ENCODE measurements around the gene PDE4D. TPM values are rescaled to one million over a fixed set of nuclear protein-coding genes. Genes with fewer than 3 reads are reported as not detected.

Gene PDE4D
- total RNA-seq, 1 donor from 2014 or later: 44.8 TPM

- Histone ChIP-seq H3K27ac (no peak overlapping the region), H3K4me1 (no peaks in the 10 kb centered on the region), H3K9me3 (no peaks in the 10 kb centered on the region), H3K4me3 (no peak overlapping the region), H3K36me3 (no peaks in the 10 kb centered on the region), H3K27me3 (no peaks in the 10 kb centered on the region)
- intact Hi-C loops (cut with DNase I): no loop called here
- DNase-seq (ENCODE audit: low spot score in 2 of 2): no peak
- no peak for TF ChIP-seq CTCF (IDR thresholded peaks at IDR 0.05)
Measured at GRCh38 chr5:58968350-58968749, 925.2 kb downstream of the PDE4D start.

GRCh38 chr5:58967597-58968281 is 925.8 kb downstream of the PDE4D start:
- H3K9me3 ChIP-seq: no peaks in the 10 kb centered on the region

GRCh38 chr5:58965677-58966414 is 927.7 kb downstream of the PDE4D start:
- DNase-seq (ENCODE audit: low spot score in 2 of 2): no peak
- no peak for TF ChIP-seq CTCF (IDR thresholded peaks at IDR 0.05)
- H3K4me3 ChIP-seq: no peak overlapping the region
- H3K36me3 ChIP-seq: no peaks in the 10 kb centered on the region
- no peaks in the 10 kb centered on the region for H3K9me3 ChIP-seq
- intact Hi-C loops (cut with DNase I): no loop called here
- no peak overlapping the region for H3K27ac ChIP-seq
- no peaks in the 10 kb centered on the region for H3K27me3 ChIP-seq
- H3K4me1 ChIP-seq: no peaks in the 10 kb centered on the region

More at GRCh38 chr5:58967597-58968281, 925.8 kb downstream of the PDE4D start:
- intact Hi-C loops (cut with DNase I): no loop called here
- Histone ChIP-seq H3K36me3 (no peaks in the 10 kb centered on the region), H3K4me1 (no peaks in the 10 kb centered on the region), H3K4me3 (no peak overlapping the region), H3K27ac (no peak overlapping the region), H3K27me3 (no peaks in the 10 kb centered on the region)
- DNase-seq (ENCODE audit: low spot score in 2 of 2): no peak
- TF ChIP-seq CTCF (IDR thresholded peaks at IDR 0.05): no peak

- no peak overlapping the region for H3K27ac ChIP-seq
- intact Hi-C loops (cut with DNase I): no loop called here
- H3K27me3 ChIP-seq: no peaks in the 10 kb centered on the region
- no peaks in the 10 kb centered on the region for H3K4me1 ChIP-seq
- H3K9me3 ChIP-seq: no peaks in the 10 kb centered on the region
- DNase-seq (ENCODE audit: low spot score in 2 of 2): no peak
- TF ChIP-seq CTCF (IDR thresholded peaks at IDR 0.05): no peak
- H3K4me3 ChIP-seq: no peak overlapping the region
- H3K36me3 ChIP-seq: no peaks in the 10 kb centered on the region
Measured at GRCh38 chr5:58963821-58964220, 929.7 kb downstream of the PDE4D start.

- intact Hi-C loops (cut with DNase I): no loop called here
- H3K4me3 ChIP-seq: no peak overlapping the region
- DNase-seq (ENCODE audit: low spot score in 2 of 2): no peak
- H3K4me1 ChIP-seq: no peaks in the 10 kb centered on the region
- no peaks in the 10 kb centered on the region for H3K27me3 ChIP-seq
- H3K27ac ChIP-seq: no peak overlapping the region
- no peak for TF ChIP-seq CTCF (IDR thresholded peaks at IDR 0.05)
- H3K36me3 ChIP-seq: no peaks in the 10 kb centered on the region
- no peaks in the 10 kb centered on the region for H3K9me3 ChIP-seq
Measured at GRCh38 chr5:58963361-58963760, 930.2 kb downstream of the PDE4D start.
